Prostate gland (tissue), 2 donors: ENCODE results near the gene ITPKA. TPM values are rescaled to one million over a fixed set of nuclear protein-coding genes. Genes with fewer than 3 reads are reported as not detected.
A peak's percentile ranks its signal among the peaks of the same experiment; 100 is the strongest.

ENCODE experiments used
- DNase-seq: peaks from one replicate; pipeline ENCODE4 v3.0.0-alpha.2; 2019; ENCODE audit warnings: low spot score
- H3K27ac ChIP-seq, 2 donors: fragments of 200-600 bp; sonication (generic); 2 replicates each; pipeline ENCODE4 v1.5.1; 2017 to 2019
- H3K27me3 ChIP-seq: fragments of 200-600 bp; sonication (generic); replicated peaks from 2 replicates; pipeline ENCODE4 v1.5.1; 2019; ENCODE audit not compliant: insufficient read depth
- H3K36me3 ChIP-seq, 2 donors: fragments of 200-600 bp; sonication (generic); 1 replicate in 1 of 2; 2 replicates in 1 of 2; pipeline versions ENCODE4 v1.5.1 to v1.8.1; 2017 to 2019
- H3K4me1 ChIP-seq: fragments of 200-600 bp; sonication (generic); replicated peaks from 2 replicates; pipeline ENCODE4 v1.5.1; 2019
- H3K4me3 ChIP-seq, 2 donors: fragments of 200-600 bp; sonication (generic); 2 replicates each; pipeline ENCODE4 v1.5.1; 2017 to 2019
- H3K9me3 ChIP-seq: fragments of 200-600 bp; sonication (generic); 2 replicates; pipeline ENCODE4 v1.5.1; 2017
- CTCF ChIP-seq, 4 experiments: fragments of 200-600 bp in 2 of 4; fragments of 450-650 bp in 2 of 4; sonication (generic) in 2 of 4; IDR thresholded peaks; 1 replicate in 3 of 4; 2 replicates in 1 of 4; pipeline ENCODE4 v1.5.1; 2016 to 2019; ENCODE audit warnings: antibody characterized with exemption in 4 of 4, mild to moderate bottlenecking in 2 of 4, moderate library complexity in 2 of 4
- POLR2A ChIP-seq: fragments of 450-650 bp; IDR thresholded peaks from one replicate; pipeline ENCODE4 v1.6.1; 2016; ENCODE audit warnings: antibody characterized with exemption, mild to moderate bottlenecking
- POLR2AphosphoS5 ChIP-seq: sonication (generic); formaldehyde crosslinking; IDR thresholded peaks from one replicate; pipeline ENCODE4 v1.6.1; 2017; ENCODE audit warnings: antibody characterized with exemption
- WGBS: methylation state at CpG from one replicate; pipeline ENCODE4 v1.1.5; 2018; 5-methylcytosine and 5-hydroxymethylcytosine counted together
- intact Hi-C: fragments of 100-400 bp; cut with DNase I; formaldehyde crosslinking; loops from one replicate; pipeline ENCODE4 v1.14.2; 2022
- total RNA-seq, 2 donors: library from RNA; depleted of rRNA; stranded (reverse); fragments of >200 nt; gene quantifications; one replicate each; pipeline ENCODE4 v1.1.0, GENCODE V29; 2016

Gene ITPKA
- total RNA-seq, 2 donors from 2014 or later, result 0.23 to 14.2 TPM

- Histone ChIP-seq H3K4me3 (no peak overlapping the region), H3K27me3 (no peaks in the 10 kb centered on the region), H3K4me1 (peaks cover under 1% of the 10 kb centered on the region), H3K36me3 (no peaks in the 10 kb centered on the region), H3K9me3 (no peaks in the 10 kb centered on the region), H3K27ac (no peak overlapping the region)
- intact Hi-C loops, result no loop called here
- WGBS, result 89% methylated on average over 2 of the region's 2 CpGs
- DNase-seq, result no peak
- no peak for TF ChIP-seq POLR2AphosphoS5
Observed at GRCh38 chr15:41487802-41488201, 5.9 kb upstream of the ITPKA start.

- no peak for DNase-seq
- Histone ChIP-seq H3K36me3 (no peaks in the 10 kb centered on the region), H3K27ac (no peak overlapping the region), H3K27me3 (peaks cover 3% of the 10 kb centered on the region), H3K9me3 (no peaks in the 10 kb centered on the region), H3K4me1 (peaks cover 6% of the 10 kb centered on the region), H3K4me3 (no peak overlapping the region)
- 100% methylated on average over 2 of the region's 2 CpGs for WGBS
- intact Hi-C loops, result no loop called here
- TF ChIP-seq CTCF (IDR thresholded peaks at IDR 0.05) (no peak), POLR2AphosphoS5 (no peak), POLR2A (no peak)
Observed at GRCh38 chr15:41489641-41490040, 4.0 kb upstream of the ITPKA start.

- intact Hi-C loops, result no loop called here
- no peaks in the 10 kb centered on the region for H3K36me3 ChIP-seq
- no peak for TF ChIP-seq CTCF (IDR thresholded peaks at IDR 0.05)
- no peak for TF ChIP-seq POLR2AphosphoS5
- TF ChIP-seq POLR2A, result no peak
- H3K27ac ChIP-seq, result no peak overlapping the region
- H3K27me3 ChIP-seq, result peaks cover 3% of the 10 kb centered on the region
- no peaks in the 10 kb centered on the region for H3K9me3 ChIP-seq
- no peak for DNase-seq
- peaks cover 6% of the 10 kb centered on the region for H3K4me1 ChIP-seq
- whole genome bisulfite sequencing, result 35% methylated on average over 4 of the region's 4 CpGs
- no peak overlapping the region for H3K4me3 ChIP-seq
Observed at GRCh38 chr15:41490355-41490754, 3.3 kb upstream of the ITPKA start.

GRCh38 chr15:41491889-41492288 lies 1.8 kb upstream of the ITPKA start:
- Histone ChIP-seq H3K9me3 (no peaks in the 10 kb centered on the region), H3K4me1 (peaks cover 6% of the 10 kb centered on the region), H3K27me3 (peaks cover 3% of the 10 kb centered on the region), H3K4me3 (no peak overlapping the region), H3K27ac (no peak overlapping the region), H3K36me3 (no peaks in the 10 kb centered on the region)
- TF ChIP-seq POLR2A, result no peak
- no peak for TF ChIP-seq POLR2AphosphoS5
- TF ChIP-seq CTCF (IDR thresholded peaks at IDR 0.05), result no peak
- 86% methylated on average over 4 of the region's 4 CpGs for WGBS
- DNase-seq, result no peak
- intact Hi-C loops, result no loop called here

- Histone ChIP-seq H3K4me1 (peaks cover 6% of the 10 kb centered on the region), H3K27me3 (peaks cover 3% of the 10 kb centered on the region), H3K4me3 (peak overlapping the region; percentile 40 to 46), H3K27ac (peak overlapping the region; percentile 48 to 62), H3K9me3 (no peaks in the 10 kb centered on the region), H3K36me3 (no peaks in the 10 kb centered on the region)
- intact Hi-C loops, result no loop called here
- DNase-seq, result no peak
- TF ChIP-seq POLR2A (no peak), POLR2AphosphoS5 (no peak), CTCF (IDR thresholded peaks at IDR 0.05) (no peak)
- WGBS, result 10% methylated on average over 15 of the region's 15 CpGs
Observed at GRCh38 chr15:41492597-41493204, 973 bp upstream of the ITPKA start.
